PFSK-1 (cell line): Measurements from ENCODE around the gene LILRB3.

Experiments used
- FOXP2 ChIP-seq: optimal IDR thresholded peaks from 2 replicates; pipeline ENCODE3; 2011; ENCODE audit warnings: borderline replicate concordance, control low read depth, inconsistent platforms; ENCODE audit not compliant: insufficient read depth; ENCODE audit errors: extremely low read length, extremely low read depth
- POLR2AphosphoS5 ChIP-seq: IDR thresholded peaks from 2 replicates; pipeline ENCODE4 v1.6.1; 2012; ENCODE audit warnings: low read depth, mild to moderate bottlenecking, control low read depth, low read length, moderate library complexity
- REST ChIP-seq, 2 experiments: IDR thresholded peaks; 2 replicates each; pipeline versions ENCODE4 v1.6.1 to v1.8.0; 2011 to 2012; ENCODE audit warnings: low read depth in 2 of 2, low read length in 2 of 2, control low read depth in 1 of 2, inconsistent platforms in 1 of 2, mild to moderate bottlenecking in 1 of 2, moderate library complexity in 1 of 2; ENCODE audit not compliant: insufficient read depth in 1 of 2
- SIN3A ChIP-seq: IDR thresholded peaks from 2 replicates; pipeline ENCODE4 v1.6.1; 2012; ENCODE audit warnings: mild to moderate bottlenecking, low read length, moderate library complexity, borderline replicate concordance; ENCODE audit not compliant: insufficient read depth
- TAF1 ChIP-seq: IDR thresholded peaks from 2 replicates; pipeline ENCODE4 v1.6.1; 2012; ENCODE audit warnings: low read length, control low read depth, borderline replicate concordance; ENCODE audit not compliant: insufficient read depth

The LILRB3 gene

GRCh38 chr19:54231077-54231931, 8.5 kb upstream of the LILRB3 start:
- TF ChIP-seq TAF1 (no peak), REST (IDR thresholded peaks at IDR 0.05; ENCODE audit: insufficient read depth in 1 of 2, low read depth in 2 of 2, low read length in 2 of 2) (no peak), POLR2AphosphoS5 (no peak), FOXP2 (peak; percentile 88)

GRCh38 chr19:54230031-54230430, 7.2 kb upstream of the LILRB3 start:
- no peak for TF ChIP-seq REST (IDR thresholded peaks at IDR 0.05; ENCODE audit: insufficient read depth in 1 of 2, low read depth in 2 of 2, low read length in 2 of 2)
- TF ChIP-seq SIN3A = no peak
- no peak for TF ChIP-seq FOXP2
- TF ChIP-seq POLR2AphosphoS5 = no peak
- no peak for TF ChIP-seq TAF1

GRCh38 chr19:54229146-54229545, 6.3 kb upstream of the LILRB3 start:
- TF ChIP-seq FOXP2 (no peak), POLR2AphosphoS5 (no peak), TAF1 (no peak), REST (IDR thresholded peaks at IDR 0.05; ENCODE audit: insufficient read depth in 1 of 2, low read depth in 2 of 2, low read length in 2 of 2) (no peak), SIN3A (no peak)

GRCh38 chr19:54218960-54219661, 3.7 kb downstream of the LILRB3 start:
- TF ChIP-seq POLR2AphosphoS5 (no peak), SIN3A (no peak), REST (IDR thresholded peaks at IDR 0.05; ENCODE audit: insufficient read depth in 1 of 2, low read depth in 2 of 2, low read length in 2 of 2) (no peak), TAF1 (no peak), FOXP2 (no peak)
